ENCODE data around the gene ASIC3. TPM values are rescaled to one million over a fixed set of nuclear protein-coding genes. Genes with fewer than 3 reads are reported as not detected.

The ASIC3 gene
- total RNA-seq, 1 experiment from 2014 or later: 13.6 TPM

DNA sequence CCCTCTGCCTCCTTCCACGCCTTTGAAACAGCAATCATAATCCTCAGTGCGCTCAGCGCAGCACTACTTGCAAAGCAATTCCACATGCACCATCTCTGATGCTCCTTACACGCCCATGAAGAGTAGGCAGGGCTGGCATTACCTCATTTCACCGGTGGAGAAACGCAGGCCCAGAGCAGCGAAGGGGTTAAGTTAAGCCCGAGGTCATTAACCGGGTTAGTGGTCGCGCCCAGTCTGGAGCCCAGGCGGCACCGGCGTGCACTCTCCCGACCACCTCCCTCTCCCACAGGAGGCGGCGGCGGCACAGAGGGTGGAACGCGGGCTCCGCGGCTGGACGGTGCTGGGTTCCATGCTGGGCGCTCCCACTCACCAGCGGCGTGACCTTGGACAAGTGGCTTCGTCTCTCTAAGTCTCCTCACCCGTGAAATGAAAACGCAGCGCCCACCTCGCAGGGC, 31.8 kb downstream of the ASIC3 start:
- Mint-ChIP-seq H3K4me3 (ENCODE audit: low read depth, unreplicated experiment) (peak overlapping the region; percentile 98), H3K27me3 (ENCODE audit: unreplicated experiment) (no peaks in the 10 kb centered on the region), H3K9me3 (ENCODE audit: low read depth, unreplicated experiment) (no peaks in the 10 kb centered on the region), H3K27ac (ENCODE audit: unreplicated experiment) (peak overlapping the region; percentile 56), H3K4me1 (ENCODE audit: low read depth, unreplicated experiment) (peaks cover 16% of the 10 kb centered on the region), H3K36me3 (ENCODE audit: insufficient read depth, unreplicated experiment) (peaks cover 64% of the 10 kb centered on the region)
- CTCF ChIA-PET: interaction anchor here (1.0 kb wide), 1 partner anchor 52 kb away, joined by 3 read pairs; the partner anchor contains the start of gene ABCB8
- no peak for TF ChIP-seq CTCF (IDR thresholded peaks at IDR 0.05; ENCODE audit: unreplicated experiment)
- BruUV-seq (replicated peaks): no TSS peak
- DNase-seq: no peak
- intact Hi-C loops (cut with micrococcal nuclease; ENCODE audit: unreplicated experiment): loop anchor here (5.0 kb wide), 1 partner anchor 53 kb away; the partner anchor contains the start of gene ABCB8

DNA sequence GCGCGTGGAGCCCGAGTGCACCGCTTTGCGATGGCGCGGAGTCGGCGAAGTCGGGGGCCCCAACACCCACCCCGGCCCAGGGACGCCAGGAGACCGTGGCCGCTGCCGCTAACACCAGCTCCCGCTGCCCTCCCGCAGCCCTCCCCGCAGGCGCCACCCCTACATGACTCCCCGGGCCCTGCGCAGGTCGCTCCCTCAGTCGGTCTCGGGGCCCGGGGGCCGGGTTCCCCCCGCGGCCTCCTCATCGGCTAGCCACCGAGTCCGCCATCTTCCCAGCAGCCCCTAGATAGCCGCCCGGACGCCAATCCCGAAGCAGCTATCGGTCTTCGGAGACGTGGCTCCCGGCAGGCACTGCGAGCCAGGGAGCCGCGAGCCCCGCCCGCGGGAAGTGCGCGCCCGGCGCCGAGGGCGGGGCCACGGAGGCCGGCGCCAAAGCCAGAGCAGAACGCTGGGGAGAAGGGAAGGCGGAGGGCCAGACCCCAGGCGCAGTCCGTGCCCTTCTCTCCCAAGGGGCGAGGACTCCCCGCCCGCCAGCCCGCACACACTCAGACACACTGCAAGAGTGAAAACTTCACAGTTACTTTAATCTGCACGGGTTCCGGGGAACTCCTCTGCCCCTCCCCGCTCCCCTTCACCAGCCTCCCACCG, 32.3 kb downstream of the ASIC3 start, which contains the start of gene FASTK:
FASTK (minus strand) TSS at position 288 of the 648 bp plus-strand sequence; CDS start at position 245, 43 bp downstream.
- H3K4me3 Mint-ChIP-seq (ENCODE audit: low read depth, unreplicated experiment): peak within 1 kb of the TSS; percentile 98
- no TSS peak for BruUV-seq (replicated peaks)
- H3K4me1 Mint-ChIP-seq (ENCODE audit: low read depth, unreplicated experiment): peaks cover 21% of the 10 kb centered on the region
- H3K36me3 Mint-ChIP-seq (ENCODE audit: insufficient read depth, unreplicated experiment): peaks cover 64% of the 10 kb centered on the region
- no peaks in the 10 kb centered on the region for H3K27me3 Mint-ChIP-seq (ENCODE audit: unreplicated experiment)
- CTCF ChIA-PET: interaction anchor here (1.0 kb wide), 1 partner anchor 52 kb away, joined by 3 read pairs; the partner anchor contains the start of gene ABCB8
- DNase-seq: peak; percentile 91
- H3K27ac Mint-ChIP-seq (ENCODE audit: unreplicated experiment): peak within 1 kb of the TSS; percentile 61
- intact Hi-C loops (cut with micrococcal nuclease; ENCODE audit: unreplicated experiment): loop anchor here (5.0 kb wide), 1 partner anchor 53 kb away; the partner anchor contains the start of gene ABCB8
- no peak for TF ChIP-seq CTCF (IDR thresholded peaks at IDR 0.05; ENCODE audit: unreplicated experiment)
- H3K9me3 Mint-ChIP-seq (ENCODE audit: low read depth, unreplicated experiment): no peaks in the 10 kb centered on the region

DNA sequence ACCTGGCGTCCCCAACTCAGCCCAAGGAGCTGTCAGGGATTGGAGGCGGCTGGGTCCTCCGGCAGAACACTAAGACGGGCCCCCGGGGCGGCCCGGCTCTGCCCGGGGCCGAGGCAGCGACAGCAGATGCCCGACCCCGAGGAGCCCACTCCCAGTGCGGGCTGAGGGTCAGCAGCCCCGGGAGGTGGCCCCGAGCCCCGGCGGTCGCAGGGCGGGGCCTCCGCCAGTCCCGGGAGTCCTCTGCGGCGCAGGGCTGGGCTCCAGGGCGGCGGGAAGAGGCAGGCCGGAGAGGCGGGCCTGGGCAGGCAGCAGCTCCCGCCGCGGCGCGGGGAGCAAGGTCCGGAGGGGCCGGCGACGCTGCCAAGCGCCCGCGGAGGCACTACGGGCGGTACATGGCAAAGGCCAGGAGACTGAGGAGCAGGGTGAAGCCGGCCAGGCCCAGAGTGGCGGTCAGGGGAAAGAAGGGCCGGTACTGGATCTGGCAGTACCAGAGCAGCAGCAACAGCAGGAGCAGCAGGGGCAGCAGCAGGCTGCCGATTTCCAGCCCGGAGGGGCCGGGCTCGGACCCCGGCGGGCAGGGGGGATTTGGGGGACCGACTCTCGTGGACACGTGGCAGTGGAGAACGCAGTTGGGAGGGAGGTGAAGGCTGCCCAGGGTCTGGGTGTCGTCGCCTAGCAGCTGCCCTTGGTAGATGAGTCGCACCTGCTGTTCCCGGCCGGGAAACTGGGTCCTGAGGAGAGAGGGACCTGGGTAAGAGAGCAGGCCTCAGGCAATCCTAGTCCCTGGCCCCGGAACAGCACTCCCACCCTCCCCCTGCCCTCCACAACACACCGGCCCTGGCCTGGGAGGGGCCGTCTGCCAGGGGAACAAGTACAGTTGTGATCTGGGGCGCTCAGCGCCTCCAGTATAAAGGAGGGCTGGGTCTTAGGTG, 33.1 kb downstream of the ASIC3 start:
- Mint-ChIP-seq H3K9me3 (ENCODE audit: low read depth, unreplicated experiment) (no peaks in the 10 kb centered on the region), H3K27me3 (ENCODE audit: unreplicated experiment) (no peaks in the 10 kb centered on the region), H3K27ac (ENCODE audit: unreplicated experiment) (peak overlapping the region; percentile 61), H3K36me3 (ENCODE audit: insufficient read depth, unreplicated experiment) (peaks cover 63% of the 10 kb centered on the region), H3K4me1 (ENCODE audit: low read depth, unreplicated experiment) (peaks cover 24% of the 10 kb centered on the region), H3K4me3 (ENCODE audit: low read depth, unreplicated experiment) (peak overlapping the region; percentile 98)
- no TSS peak for BruUV-seq (replicated peaks)
- intact Hi-C loops (cut with micrococcal nuclease; ENCODE audit: unreplicated experiment): loop anchor here (5.0 kb wide), 1 partner anchor 54 kb away; the partner anchor contains the start of gene ABCB8
- DNase-seq: peak; percentile 35
- CTCF ChIA-PET: interaction anchor here (1.0 kb wide), 1 partner anchor 53 kb away, joined by 3 read pairs; the partner anchor contains the start of gene ABCB8
- no peak for TF ChIP-seq CTCF (IDR thresholded peaks at IDR 0.05; ENCODE audit: unreplicated experiment)
